ENCODE results near the gene DOCK4. TPM values are rescaled to one million over a fixed set of nuclear protein-coding genes. Genes with fewer than 3 reads are reported as not detected.
A peak's percentile ranks its signal among the peaks of the same experiment; 100 is the strongest.

DOCK4 gene
- polyA plus RNA-seq, 1 donor from 2014 or later = not detected

- peaks cover 1% of the 10 kb centered on the region for H3K36me3 Mint-ChIP-seq
- H3K4me1 Mint-ChIP-seq = no peaks in the 10 kb centered on the region
- peaks cover 5% of the 10 kb centered on the region for H3K27me3 Mint-ChIP-seq
- peak overlapping the region in 1 of 3 donors; percentile 45 for H3K27ac Mint-ChIP-seq
- H3K4me3 Mint-ChIP-seq = no peak overlapping the region
- H3K9me3 Mint-ChIP-seq = no peaks in the 10 kb centered on the region
Observed at GRCh38 chr7:112168915-112169314, 37.3 kb downstream of the DOCK4 start.

GRCh38 chr7:112167147-112167546 is 39.1 kb downstream of the DOCK4 start:
- no peak overlapping the region for H3K4me3 Mint-ChIP-seq
- H3K27ac Mint-ChIP-seq = no peak overlapping the region
- H3K36me3 Mint-ChIP-seq = peaks cover 1% of the 10 kb centered on the region
- H3K27me3 Mint-ChIP-seq = peaks cover 5% of the 10 kb centered on the region
- no peaks in the 10 kb centered on the region for H3K4me1 Mint-ChIP-seq
- no peaks in the 10 kb centered on the region for H3K9me3 Mint-ChIP-seq

DNA sequence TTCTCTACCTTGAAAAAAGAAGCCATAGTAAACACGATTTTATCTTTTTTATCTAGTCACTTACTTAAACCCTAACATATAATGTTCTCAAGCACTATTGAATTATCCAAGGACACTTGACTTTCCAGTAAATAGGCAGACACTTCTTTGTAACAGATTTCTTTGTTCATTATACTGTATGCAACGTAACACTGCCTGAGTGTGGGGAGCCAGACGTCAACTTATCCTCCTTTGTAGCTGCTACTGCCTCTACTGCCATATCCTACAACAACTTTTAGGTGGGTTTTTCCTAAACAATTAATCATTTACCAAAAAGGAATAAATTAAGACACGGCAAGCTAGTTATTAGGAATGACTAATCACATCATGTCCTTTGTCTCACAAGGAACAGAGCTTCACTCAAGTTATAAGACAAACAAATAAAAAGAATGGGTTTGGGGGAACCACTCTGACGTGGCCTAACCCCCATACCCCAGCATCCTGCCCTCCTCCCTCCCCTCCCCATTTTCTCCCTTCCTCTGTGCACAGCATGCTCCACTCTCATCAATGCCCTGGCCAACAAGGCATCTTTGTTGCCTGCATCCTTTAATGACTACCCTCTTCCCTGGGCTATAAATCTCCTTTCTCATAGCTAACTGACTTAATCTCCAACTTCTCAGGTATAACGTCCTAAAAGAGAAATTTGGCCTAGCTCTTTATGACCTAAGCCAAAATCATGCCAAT is 43.3 kb downstream of the DOCK4 start:
- Mint-ChIP-seq H3K4me1 (peaks cover 0 to 4% (median 3%) of the 10 kb centered on the region in 3 donors), H3K27me3 (no peaks in the 10 kb centered on the region), H3K27ac (no peak overlapping the region), H3K9me3 (no peaks in the 10 kb centered on the region), H3K4me3 (no peak overlapping the region), H3K36me3 (no peaks in the 10 kb centered on the region)

GRCh38 chr7:112162142-112162766 is 43.9 kb downstream of the DOCK4 start:
- H3K27me3 Mint-ChIP-seq = no peaks in the 10 kb centered on the region
- no peak overlapping the region for H3K4me3 Mint-ChIP-seq
- no peaks in the 10 kb centered on the region for H3K9me3 Mint-ChIP-seq
- H3K4me1 Mint-ChIP-seq = peaks cover 0 to 4% (median 3%) of the 10 kb centered on the region in 3 donors
- no peak overlapping the region for H3K27ac Mint-ChIP-seq
- H3K36me3 Mint-ChIP-seq = no peaks in the 10 kb centered on the region

DNA sequence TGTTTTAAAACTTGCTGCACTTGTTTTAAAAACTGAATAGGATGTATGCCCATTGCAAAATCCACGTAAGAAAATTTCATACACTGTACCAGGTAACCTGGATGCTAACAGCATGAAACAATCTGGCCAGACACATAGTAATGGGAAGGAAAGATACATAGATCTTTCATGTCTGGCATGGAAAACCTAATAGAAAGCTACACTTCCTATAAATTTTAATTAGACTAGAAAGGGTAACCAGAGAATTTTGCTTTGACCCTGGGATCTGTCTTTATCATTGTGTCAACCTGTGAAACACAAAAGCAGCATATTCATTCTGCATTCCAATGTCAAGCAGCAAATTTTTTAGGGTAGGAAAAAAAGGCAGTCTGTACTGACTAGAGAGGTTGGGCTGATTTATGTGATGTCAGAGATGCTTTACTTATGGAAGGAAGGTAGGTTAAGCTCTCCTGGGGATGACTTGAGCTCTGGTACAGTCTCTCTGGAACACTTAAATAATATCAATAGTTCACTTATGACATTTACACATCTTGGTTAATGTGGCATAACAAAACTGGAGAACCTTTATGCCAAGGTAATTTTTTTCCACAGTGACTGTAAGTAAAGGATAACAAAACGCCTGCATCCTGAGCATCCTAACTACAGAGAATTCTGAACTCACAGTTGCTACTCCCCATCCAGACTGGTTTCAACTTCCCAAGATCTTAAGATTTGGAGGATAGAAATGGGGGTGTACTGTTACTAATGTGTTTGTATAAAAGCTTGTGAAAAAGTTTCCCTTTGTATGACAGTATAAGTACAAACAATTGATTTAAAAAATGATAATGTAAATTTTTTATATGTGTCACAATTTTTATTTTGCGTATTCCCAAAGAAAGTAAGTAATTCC is 44.7 kb downstream of the DOCK4 start:
- Mint-ChIP-seq H3K27ac (no peak overlapping the region), H3K4me3 (no peak overlapping the region), H3K27me3 (no peaks in the 10 kb centered on the region)

GRCh38 chr7:112160771-112161150 is 45.4 kb downstream of the DOCK4 start:
- Mint-ChIP-seq H3K9me3 (no peaks in the 10 kb centered on the region), H3K4me1 (peaks cover 0 to 4% (median 3%) of the 10 kb centered on the region in 3 donors), H3K36me3 (no peaks in the 10 kb centered on the region), H3K27ac (no peak overlapping the region), H3K27me3 (no peaks in the 10 kb centered on the region), H3K4me3 (no peak overlapping the region)

More for the DNA sequence above, 44.7 kb downstream of the DOCK4 start:
- Mint-ChIP-seq H3K36me3 (no peaks in the 10 kb centered on the region), H3K4me1 (peaks cover 0 to 4% (median 3%) of the 10 kb centered on the region in 3 donors), H3K9me3 (no peaks in the 10 kb centered on the region)

- Mint-ChIP-seq H3K36me3 (no peaks in the 10 kb centered on the region), H3K27me3 (no peaks in the 10 kb centered on the region), H3K4me1 (peaks cover 0 to 4% (median 3%) of the 10 kb centered on the region in 3 donors), H3K27ac (no peak overlapping the region), H3K9me3 (no peaks in the 10 kb centered on the region), H3K4me3 (no peak overlapping the region)
Observed at GRCh38 chr7:112160130-112160770, 45.9 kb downstream of the DOCK4 start.

GRCh38 chr7:112159351-112159750 is 46.8 kb downstream of the DOCK4 start:
- Mint-ChIP-seq H3K36me3 (no peaks in the 10 kb centered on the region), H3K9me3 (no peaks in the 10 kb centered on the region), H3K27me3 (no peaks in the 10 kb centered on the region), H3K4me1 (peaks cover 0 to 4% (median 3%) of the 10 kb centered on the region in 3 donors), H3K4me3 (no peak overlapping the region), H3K27ac (no peak overlapping the region)

- peaks cover 0 to 4% (median 3%) of the 10 kb centered on the region in 3 donors for H3K4me1 Mint-ChIP-seq
- H3K4me3 Mint-ChIP-seq = peak overlapping the region in 1 of 4 donors; percentile 4
- H3K9me3 Mint-ChIP-seq = no peaks in the 10 kb centered on the region
- H3K27ac Mint-ChIP-seq = no peak overlapping the region
- no peaks in the 10 kb centered on the region for H3K36me3 Mint-ChIP-seq
- H3K27me3 Mint-ChIP-seq = no peaks in the 10 kb centered on the region
Observed at GRCh38 chr7:112157072-112157471, 49.1 kb downstream of the DOCK4 start.

- H3K4me1 Mint-ChIP-seq = peaks cover 0 to 4% (median 3%) of the 10 kb centered on the region in 3 donors
- no peak overlapping the region for H3K4me3 Mint-ChIP-seq
- H3K36me3 Mint-ChIP-seq = no peaks in the 10 kb centered on the region
- no peak overlapping the region for H3K27ac Mint-ChIP-seq
- H3K27me3 Mint-ChIP-seq = no peaks in the 10 kb centered on the region
- H3K9me3 Mint-ChIP-seq = no peaks in the 10 kb centered on the region
Observed at GRCh38 chr7:112156412-112156811, 49.8 kb downstream of the DOCK4 start.

DNA sequence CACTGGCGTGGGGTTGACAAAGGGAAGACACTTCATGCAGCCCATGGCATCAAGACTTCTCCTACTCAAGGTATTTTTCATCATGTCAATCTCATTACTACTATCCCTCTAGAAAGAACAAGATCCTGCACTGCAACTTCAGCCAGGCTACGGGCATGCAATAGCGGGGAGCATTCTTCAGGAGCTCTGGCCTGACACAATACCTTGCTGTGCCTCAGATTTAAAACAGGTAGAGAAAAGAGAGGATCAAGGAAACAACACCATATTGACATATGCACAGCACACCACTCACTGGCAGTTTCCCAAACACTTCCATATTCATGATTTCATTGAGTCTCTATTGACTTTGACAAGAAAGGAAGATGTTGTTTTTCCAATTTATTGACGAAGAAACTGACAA is 51.5 kb downstream of the DOCK4 start:
- peaks cover 3% of the 10 kb centered on the region for H3K27me3 Mint-ChIP-seq
- H3K4me3 Mint-ChIP-seq = no peak overlapping the region
- peaks cover 0 to 4% (median 3%) of the 10 kb centered on the region in 3 donors for H3K4me1 Mint-ChIP-seq
- H3K27ac Mint-ChIP-seq = no peak overlapping the region
- H3K9me3 Mint-ChIP-seq = no peaks in the 10 kb centered on the region
- H3K36me3 Mint-ChIP-seq = no peaks in the 10 kb centered on the region

DNA sequence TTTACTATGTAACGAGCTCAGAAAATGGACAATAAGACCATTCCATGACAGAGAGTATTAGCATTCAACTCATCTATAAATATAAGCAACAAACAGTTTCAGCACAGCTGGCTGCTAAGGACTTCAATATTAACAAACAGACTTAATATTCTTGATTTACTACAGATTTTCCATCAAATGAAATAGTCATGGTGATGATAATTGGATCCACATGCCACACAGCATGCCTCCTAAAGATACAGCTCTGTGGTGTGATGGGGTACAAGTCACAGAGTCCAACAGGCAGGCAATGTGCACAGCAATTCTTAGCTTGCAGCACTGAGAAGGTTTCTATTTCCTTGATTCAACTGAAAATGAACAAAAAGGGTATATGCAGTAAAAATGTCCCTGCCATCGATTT is 54.0 kb downstream of the DOCK4 start:
- Mint-ChIP-seq H3K27me3 (peaks cover 4% of the 10 kb centered on the region), H3K9me3 (peaks cover 0 to 3% (median 0%) of the 10 kb centered on the region in 3 donors), H3K4me3 (no peak overlapping the region)

DNA sequence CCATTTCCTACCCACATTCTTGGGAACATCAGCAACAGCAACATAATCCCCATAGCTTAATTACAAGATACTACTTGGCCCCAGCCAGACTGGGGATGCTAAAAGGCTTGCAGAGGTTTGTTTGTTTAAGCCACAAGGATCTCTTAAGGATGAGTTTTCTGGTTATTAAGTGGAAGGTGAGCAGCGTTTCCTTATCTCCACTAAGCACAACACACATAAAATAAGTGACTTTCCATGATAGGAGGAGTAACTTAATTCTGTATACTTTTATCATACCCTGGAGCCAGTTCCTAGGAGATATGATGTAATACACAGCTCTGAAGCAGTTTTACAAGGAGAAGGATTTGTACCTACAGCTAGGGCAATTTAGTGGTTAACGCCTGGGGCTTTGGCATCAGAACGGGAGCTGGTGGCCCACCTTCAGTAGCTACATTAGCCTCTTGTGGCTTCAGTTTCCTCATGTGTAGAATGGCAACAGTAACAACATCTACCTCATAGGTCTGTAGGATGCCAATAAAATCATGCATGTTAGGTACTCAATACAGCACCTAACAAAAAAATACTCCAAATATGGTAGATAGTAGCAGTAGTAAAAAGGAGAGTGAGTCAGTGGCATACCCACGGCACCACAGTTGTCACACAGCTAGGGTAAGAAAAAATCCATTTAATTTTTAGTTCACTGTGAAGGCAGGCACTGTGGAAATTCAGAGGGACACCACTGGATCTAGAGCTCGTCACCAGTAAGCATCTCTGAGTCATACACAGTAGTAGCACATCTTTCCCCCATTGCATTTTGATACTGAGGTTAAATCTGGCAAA is 55.2 kb downstream of the DOCK4 start:
- Mint-ChIP-seq H3K4me3 (no peak overlapping the region), H3K27me3 (peaks cover 4% of the 10 kb centered on the region), H3K27ac (no peak overlapping the region), H3K4me1 (no peaks in the 10 kb centered on the region), H3K36me3 (peaks cover 1% of the 10 kb centered on the region), H3K9me3 (peaks cover 0 to 3% (median 0%) of the 10 kb centered on the region in 3 donors)

More for the DNA sequence above, 54.0 kb downstream of the DOCK4 start:
- Mint-ChIP-seq H3K36me3 (peaks cover 1% of the 10 kb centered on the region), H3K27ac (no peak overlapping the region), H3K4me1 (no peaks in the 10 kb centered on the region)

- H3K9me3 Mint-ChIP-seq = peaks cover 0 to 3% (median 0%) of the 10 kb centered on the region in 3 donors
Observed at GRCh38 chr7:112149734-112150133, 56.5 kb downstream of the DOCK4 start.

More at GRCh38 chr7:112149734-112150133, 56.5 kb downstream of the DOCK4 start:
- Mint-ChIP-seq H3K27ac (no peak overlapping the region), H3K4me3 (no peak overlapping the region), H3K4me1 (no peaks in the 10 kb centered on the region), H3K27me3 (peaks cover 4% of the 10 kb centered on the region), H3K36me3 (peaks cover 1% of the 10 kb centered on the region)
